Activated CD4-positive, CD25-positive, alpha-beta regulatory T cell treated with anti-CD3 and anti-CD28 coated beads, Interleukin-2, amount 50 U/mL, for 16 hours (primary cell): ENCODE measurements around the gene KCNMB2.

ENCODE experiments used
- DNase-seq: peaks from one replicate; pipeline ENCODE4 v3.0.0-alpha.2; 2020; ENCODE audit warnings: low read depth, low spot score

KCNMB2 gene

DNA sequence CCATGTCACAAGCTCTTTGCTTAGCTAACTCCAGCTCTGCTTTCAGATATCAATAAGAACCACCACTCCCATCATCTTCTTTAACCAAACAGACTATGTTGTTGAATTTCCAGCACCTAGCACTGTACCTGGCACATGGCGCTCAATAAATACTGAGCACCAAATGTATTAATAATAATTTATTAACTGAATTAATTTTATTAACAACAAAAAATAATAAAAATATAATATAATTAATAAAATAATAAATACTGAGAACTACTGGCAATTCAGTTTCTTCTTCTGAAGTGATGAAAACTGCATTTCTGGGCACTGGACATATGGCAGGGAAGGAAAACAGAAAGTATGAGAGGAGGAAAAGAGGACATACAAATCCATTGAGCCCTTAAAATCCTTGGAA is 271.5 kb downstream of the KCNMB2 start:
- no peak for DNase-seq

DNA sequence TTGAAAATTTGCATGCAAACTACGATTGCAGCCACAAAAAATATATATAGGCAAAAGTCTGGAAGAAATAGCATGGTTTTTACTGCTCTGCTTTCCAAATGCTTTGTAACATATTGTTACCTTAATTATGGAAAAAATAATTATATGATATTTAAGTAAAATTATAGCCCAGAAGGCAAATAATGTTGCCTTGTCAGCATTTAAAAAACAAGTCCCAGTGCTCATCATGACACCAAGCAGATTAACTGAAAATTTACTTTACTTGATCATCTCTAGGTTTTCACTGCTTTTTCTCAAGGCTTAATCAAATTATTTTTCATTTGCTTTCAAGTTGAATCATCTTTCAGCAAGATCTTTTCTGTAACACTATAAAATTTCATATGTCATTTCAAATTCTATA is 272.5 kb downstream of the KCNMB2 start:
- no peak for DNase-seq

DNA sequence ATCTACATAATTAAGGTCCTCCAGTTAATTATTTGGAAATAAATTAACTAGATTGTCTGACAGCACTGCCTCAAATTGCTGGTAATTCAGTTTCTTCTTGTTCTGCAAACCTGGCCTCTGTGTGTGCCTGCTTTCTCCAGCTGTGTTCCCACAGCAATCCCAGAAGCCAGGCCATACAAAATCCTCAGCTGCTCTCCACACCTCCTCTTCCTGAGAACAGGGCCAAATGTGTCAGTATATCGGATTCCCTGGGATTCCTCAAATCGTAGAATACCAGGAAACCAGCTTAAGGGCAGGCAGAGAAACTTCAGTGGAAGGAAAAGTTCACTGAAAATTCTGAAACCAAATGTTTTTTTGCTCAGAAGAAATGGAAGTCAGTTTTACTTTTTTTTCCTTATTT is 273.9 kb downstream of the KCNMB2 start:
- DNase-seq = no peak

DNA sequence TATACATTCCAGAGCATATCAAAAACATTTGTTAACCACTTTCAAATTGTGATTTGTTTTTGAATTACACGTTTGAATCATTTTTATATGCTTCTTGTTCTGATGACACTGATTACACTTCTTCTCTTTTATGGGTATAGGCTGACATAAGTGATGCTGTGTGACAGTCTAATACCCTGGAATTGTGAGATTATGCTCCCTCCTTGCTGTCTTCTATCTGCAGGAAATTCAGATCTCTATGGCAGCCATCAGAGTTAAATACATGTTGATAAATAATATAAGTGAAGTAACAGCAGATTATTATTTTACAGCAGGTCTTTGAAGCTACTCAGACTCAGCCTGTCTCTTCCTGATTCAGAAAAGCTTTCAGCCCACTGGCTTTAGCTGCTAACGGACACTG is 286.5 kb downstream of the KCNMB2 start:
- no peak for DNase-seq

GRCh38 chr3:178823150-178823549 is 286.9 kb downstream of the KCNMB2 start:
- DNase-seq = no peak

DNA sequence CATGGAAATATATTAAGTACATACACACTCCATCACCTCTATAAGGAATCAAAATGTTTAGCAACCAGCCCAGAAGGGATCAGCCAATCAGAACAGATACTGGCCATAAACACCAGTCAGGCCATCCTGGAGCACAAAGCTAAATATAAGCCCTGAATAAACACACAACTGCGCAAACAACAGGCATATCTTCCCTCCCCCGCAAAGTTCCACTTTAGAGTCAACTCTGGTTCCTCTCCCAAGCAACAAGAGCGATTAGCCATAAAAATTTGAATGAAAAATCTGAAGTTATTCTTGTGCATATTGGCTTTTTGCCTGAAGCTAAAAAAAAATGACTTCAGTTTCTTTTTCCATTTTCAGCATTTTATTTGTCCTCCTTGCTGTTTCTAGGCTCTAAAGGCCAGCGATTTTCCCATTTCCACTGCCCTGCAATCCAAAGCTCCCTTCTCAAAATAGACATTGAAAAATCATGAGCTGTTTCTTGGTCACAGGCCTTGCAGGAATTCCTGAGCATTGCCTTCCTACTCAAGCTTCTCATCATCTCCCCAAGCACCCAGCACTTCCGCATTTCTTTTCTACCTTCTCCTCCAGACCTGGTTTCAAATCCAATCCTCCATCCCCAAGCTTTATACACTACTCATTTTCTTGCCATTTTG is 287.5 kb downstream of the KCNMB2 start:
- no peak for DNase-seq

DNA sequence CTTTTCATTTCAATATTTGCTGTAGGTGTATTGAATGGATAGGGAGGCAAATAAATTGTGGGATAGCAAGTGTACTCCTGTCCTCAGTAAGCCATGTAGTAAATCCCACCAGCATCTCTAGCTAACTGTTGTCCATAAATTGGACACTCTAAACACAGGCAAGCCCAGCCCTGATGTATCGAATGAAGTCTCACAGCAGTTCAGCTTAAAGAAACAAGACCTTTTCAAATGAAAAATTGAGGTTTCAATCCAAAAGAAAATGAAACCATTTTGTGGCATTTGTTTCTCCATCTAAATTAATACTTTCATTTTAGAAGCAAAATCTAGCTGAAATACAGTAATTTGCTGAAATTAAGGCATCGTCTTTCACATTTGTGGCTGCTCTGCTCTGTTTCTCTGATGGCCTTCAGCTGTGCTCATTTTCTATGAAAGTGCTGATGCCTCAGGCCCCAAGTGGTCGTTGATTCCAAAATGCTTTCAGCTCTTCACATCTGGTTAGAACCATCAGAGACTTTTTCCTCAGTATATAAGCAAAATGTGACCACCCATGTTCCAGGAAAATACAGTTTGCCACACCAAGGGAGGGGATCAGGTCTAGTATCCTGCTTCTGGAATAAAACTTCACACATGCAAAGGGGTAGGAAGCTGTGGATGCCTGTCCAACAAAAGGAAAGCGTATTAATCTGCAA is 290.3 kb downstream of the KCNMB2 start:
- no peak for DNase-seq

DNA sequence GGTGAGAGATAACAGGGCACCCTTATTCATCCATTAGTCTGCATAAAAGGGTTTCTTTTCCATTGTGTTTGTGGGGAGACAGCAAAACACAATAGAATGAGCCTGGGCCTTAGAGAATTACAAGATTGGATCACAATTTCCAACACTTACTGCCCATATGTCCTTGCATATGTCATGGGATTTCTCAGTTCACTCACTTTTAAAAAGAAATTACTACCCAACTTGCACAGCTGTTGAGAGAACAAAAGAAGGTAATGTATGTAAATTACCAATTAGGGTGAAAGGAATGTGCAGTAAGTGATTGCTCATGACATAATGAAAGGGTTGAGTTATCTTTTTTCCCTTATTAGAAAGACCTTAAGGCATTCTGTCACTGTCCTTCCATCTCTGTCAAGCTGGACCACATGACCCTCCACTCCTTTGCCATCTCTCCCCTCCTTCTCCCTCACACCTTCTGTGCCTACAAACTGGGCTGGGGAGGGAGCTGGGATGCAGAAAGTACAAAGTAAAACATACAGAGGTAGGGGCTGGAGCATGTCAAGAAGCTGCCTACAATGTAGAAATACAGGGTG is 291.1 kb downstream of the KCNMB2 start:
- no peak for DNase-seq

GRCh38 chr3:178833695-178834094 is 297.5 kb downstream of the KCNMB2 start:
- DNase-seq = no peak

DNA sequence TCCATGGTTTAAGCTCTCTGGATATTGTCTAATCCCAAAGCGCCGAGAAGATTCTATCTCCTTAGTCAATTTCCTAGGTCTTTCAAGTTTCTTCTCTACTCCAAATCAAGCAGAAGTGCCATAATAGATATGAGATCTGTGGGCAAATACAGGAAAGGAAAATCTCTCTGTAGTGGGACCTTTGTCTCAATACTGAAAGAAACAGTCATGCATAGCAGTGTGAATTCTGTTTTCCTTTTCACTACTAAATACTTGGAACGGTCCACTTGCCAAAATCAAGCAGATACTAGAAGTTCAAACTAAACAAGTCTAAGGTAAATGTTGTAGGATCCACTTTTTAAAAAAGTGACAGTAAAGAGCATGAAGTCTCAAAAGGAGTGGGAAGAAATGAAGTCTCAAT is 298.8 kb downstream of the KCNMB2 start:
- DNase-seq = no peak

DNA sequence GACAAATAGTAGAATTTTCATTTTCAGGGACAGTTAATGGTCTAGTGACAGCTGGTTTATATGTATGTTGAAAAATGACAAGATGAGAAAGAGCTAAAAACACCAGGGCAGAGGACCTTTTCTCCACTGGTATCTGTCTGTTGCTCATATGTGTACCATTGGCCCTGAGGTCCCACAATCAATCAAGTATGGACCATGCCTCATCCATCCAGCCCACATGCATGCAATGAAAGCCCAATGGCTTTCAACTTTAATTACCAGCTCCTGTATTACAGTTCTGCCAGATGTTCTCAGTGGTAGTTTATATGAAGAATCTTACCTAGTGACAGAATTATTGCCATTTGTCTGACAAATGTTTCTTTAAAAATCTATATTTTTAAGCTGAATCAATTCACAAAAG is 301.3 kb downstream of the KCNMB2 start:
- no peak for DNase-seq

DNA sequence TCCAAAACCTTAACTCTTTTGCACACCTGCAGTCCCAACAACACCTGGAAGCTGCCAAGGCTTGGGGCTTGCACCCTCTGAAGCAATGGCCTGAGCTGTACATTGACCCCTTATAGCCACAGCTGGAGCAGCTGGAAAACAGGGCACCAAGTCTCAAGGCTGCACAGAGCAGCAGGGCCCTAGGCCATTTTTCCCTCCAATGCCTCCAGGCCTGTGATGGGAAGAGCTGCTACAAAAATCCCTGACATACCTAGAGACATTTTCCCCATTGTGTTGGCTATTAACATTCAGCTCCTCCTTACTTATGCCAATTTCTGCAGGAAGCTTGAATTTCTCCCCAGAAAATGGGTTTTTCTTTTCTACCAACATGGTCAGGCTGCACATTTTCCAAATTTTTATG is 304.4 kb downstream of the KCNMB2 start:
- no peak for DNase-seq

- DNase-seq = no peak
Measured at GRCh38 chr3:178841011-178841410, 304.8 kb downstream of the KCNMB2 start.

DNA sequence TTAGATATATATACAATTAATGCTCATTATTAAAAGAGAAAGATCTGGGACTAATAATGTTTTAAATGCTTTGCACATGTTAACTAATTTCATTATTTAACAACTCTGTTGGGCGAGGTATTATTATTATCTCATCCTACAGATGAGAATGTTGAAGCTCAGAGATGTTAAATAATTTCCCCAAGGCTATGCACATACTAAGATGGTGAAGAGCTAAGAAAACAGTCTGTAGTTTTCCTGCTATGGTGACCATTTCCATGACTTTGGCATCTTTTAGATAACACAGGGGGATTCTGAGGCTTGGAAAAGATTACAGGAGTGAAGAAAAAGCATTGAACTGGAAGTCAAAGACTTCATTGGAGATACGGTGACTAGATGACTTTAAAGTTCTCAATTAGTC is 308.7 kb downstream of the KCNMB2 start:
- no peak for DNase-seq

DNA sequence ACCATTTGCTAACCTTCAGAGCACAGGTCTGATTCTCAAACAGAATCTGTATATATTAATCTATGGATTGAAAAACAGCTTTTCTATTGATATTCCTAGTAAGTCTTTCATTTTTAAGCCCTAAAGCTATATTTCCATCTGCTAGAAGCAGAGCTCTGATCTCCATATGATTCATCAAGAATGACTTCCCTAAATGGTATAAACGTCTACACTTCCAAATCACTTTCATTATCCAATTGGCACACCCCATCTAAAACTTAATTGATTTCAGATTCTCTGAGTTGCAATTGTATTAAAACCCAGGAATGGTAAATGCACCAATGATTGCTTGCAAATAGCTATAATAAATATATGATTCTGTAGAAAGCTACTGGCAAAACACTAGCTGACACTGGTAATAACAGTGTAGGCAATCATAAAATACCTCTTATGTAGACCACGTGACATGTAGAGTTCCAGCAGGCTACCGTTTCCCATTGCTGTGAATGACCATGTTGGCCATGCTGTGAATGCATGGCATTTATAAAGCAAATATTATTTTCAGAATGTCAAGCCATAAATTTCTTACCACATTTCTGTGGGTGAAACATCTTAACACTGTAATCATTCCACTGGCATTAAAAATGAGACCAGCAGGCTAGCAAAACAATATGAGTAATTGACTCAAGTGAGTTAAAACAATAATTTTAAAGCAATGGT is 309.3 kb downstream of the KCNMB2 start:
- no peak for DNase-seq

DNA sequence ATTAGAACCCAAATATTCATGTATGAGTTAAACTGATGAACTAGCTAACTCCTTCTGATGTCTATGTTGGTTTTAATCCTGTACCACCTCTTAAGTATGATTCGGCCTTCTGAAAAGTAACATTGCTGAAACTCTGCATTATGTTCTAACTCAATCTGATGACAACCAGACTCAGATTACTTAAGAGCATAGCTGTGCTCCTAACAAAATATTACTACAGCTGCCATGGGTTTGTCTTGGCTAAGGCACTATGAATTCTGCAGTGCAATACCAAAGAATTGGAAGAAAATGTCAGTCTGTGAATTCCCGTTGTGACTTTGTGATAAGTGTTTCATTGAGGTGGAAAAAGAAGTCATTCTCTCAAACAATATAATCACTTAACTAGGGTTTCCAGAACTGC is 311.0 kb downstream of the KCNMB2 start:
- no peak for DNase-seq

GRCh38 chr3:178849199-178849910 is 313.1 kb downstream of the KCNMB2 start:
- DNase-seq = no peak

GRCh38 chr3:178850450-178851190 is 314.4 kb downstream of the KCNMB2 start:
- no peak for DNase-seq

GRCh38 chr3:178851564-178851963 is 315.3 kb downstream of the KCNMB2 start:
- DNase-seq = no peak

DNA sequence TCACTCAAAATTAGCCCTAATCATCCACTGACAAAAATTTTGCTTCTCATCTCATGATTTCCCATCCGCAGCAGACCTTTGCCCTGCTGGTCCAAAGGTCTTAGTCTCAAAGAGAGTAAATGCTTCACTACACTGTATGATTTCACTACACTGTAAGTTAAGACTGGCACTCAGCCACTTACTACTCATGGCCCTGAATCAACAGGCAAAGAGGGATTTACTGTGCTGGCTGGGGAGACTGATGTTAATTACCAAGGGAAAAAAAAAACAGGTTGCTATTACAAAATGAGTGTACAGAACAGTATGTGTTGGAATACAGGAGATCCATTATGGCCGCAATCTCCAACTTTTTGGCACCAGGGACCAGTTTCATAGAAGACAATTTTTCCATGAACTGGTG is 320.6 kb downstream of the KCNMB2 start:
- no peak for DNase-seq

DNA sequence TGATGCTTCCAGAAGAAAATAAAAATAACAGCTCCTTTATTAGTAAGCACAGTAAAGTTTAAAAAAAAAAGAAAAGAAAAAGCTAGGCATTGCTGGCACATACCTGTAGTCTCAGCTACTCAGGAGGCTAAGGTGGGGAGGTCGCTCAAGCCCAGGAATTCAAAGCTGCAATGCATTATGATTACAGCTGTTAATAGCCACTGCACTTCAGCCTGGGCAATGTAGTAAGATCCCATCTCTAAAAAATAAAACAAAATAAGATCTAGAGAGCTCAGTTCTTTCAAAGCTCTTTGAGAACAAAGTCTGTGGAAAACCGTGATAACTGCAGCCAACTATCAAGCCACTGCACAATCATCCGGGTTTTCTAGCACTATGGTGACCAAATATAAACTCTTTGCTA is 323.1 kb downstream of the KCNMB2 start:
- DNase-seq = no peak
